WTC11 (cell line): ENCODE results near the gene CSH2. TPM values are rescaled to one million over a fixed set of nuclear protein-coding genes. Genes with fewer than 3 reads are reported as not detected.

Experiments
- ATAC-seq: fragments of 200-7000 bp; cut with Tn5 transposase; 2 replicates; pipeline ENCODE4 v1.10.0; 2021; ENCODE audit warnings: mild to moderate bottlenecking, moderate library complexity
- CTCF ChIA-PET: fragments of 300-600 bp; sonication (Branson Sonifier 250); formaldehyde crosslinking; loops from one replicate; lab custom pipeline; 2021; ENCODE audit warnings: antibody characterized with exemption; lab: Charles Lee
- POLR2A ChIA-PET: fragments of 350-600 bp; sonication (Branson Sonifier 250); formaldehyde crosslinking; loops from one replicate; lab custom pipeline; 2021; ENCODE audit warnings: antibody characterized with exemption; lab: Charles Lee
- DNase-seq: peaks from one replicate; pipeline ENCODE4 v3.0.0; 2021; ENCODE audit warnings: low spot score
- H3K27ac Mint-ChIP-seq: 2 replicates; pipeline ENCODE4 v1.8.0; 2021; ENCODE audit warnings: mixed read lengths
- H3K27me3 Mint-ChIP-seq: 2 replicates; pipeline ENCODE4 v1.8.0; 2021; ENCODE audit warnings: low read depth, mild to moderate bottlenecking, moderate library complexity, mixed read lengths
- H3K36me3 Mint-ChIP-seq: 2 replicates; pipeline ENCODE4 v1.8.0; 2021; ENCODE audit warnings: mixed read lengths
- H3K4me1 Mint-ChIP-seq: 2 replicates; pipeline ENCODE4 v1.8.0; 2022; ENCODE audit warnings: mixed read lengths
- H3K4me3 Mint-ChIP-seq: 2 replicates; pipeline ENCODE4 v1.8.0; 2021; ENCODE audit warnings: mild to moderate bottlenecking, moderate library complexity, mixed read lengths
- H3K9me3 Mint-ChIP-seq: 2 replicates; pipeline ENCODE4 v1.8.0; 2021; ENCODE audit warnings: mixed read lengths
- ATF1 ChIP-seq: sonication (generic); formaldehyde crosslinking; IDR thresholded peaks from 2 replicates; pipeline ENCODE4 v1.8.1; 2023; ENCODE audit warnings: mild to moderate bottlenecking, moderate library complexity, missing genetic modification reagents
- ATF2 ChIP-seq: sonication (generic); formaldehyde crosslinking; IDR thresholded peaks from 2 replicates; pipeline ENCODE4 v1.8.1; 2022; ENCODE audit warnings: low read depth, missing genetic modification reagents, borderline replicate concordance
- CREB1 ChIP-seq: sonication (generic); formaldehyde crosslinking; IDR thresholded peaks from 2 replicates; pipeline ENCODE4 v1.8.0; 2023; ENCODE audit warnings: mild to moderate bottlenecking, missing genetic modification reagents
- ERG ChIP-seq: fragments of 250-450 bp; sonication (Bioruptor Pico); IDR thresholded peaks from 2 replicates; pipeline ENCODE4 v1.8.0; 2021; ENCODE audit warnings: mild to moderate bottlenecking
- FOXK1 ChIP-seq: sonication (generic); formaldehyde crosslinking; IDR thresholded peaks from 2 replicates; pipeline ENCODE4 v1.8.0; 2022; ENCODE audit warnings: mild to moderate bottlenecking, moderate library complexity, missing genetic modification reagents
- FOXP1 ChIP-seq: sonication (generic); formaldehyde crosslinking; IDR thresholded peaks from 2 replicates; pipeline ENCODE4 v1.8.0; 2022; ENCODE audit warnings: missing genetic modification reagents, mild to moderate bottlenecking, moderate library complexity, borderline replicate concordance
- HMGXB4 ChIP-seq: sonication (generic); formaldehyde crosslinking; IDR thresholded peaks from 2 replicates; pipeline ENCODE4 v1.8.1; 2023; ENCODE audit warnings: mild to moderate bottlenecking, moderate library complexity, missing genetic modification reagents
- IRF2 ChIP-seq: sonication (generic); formaldehyde crosslinking; IDR thresholded peaks from 2 replicates; pipeline ENCODE4 v1.8.0; 2022; ENCODE audit warnings: low read depth, missing genetic modification reagents, borderline replicate concordance
- NFYB ChIP-seq: sonication (generic); formaldehyde crosslinking; conservative IDR thresholded peaks from 2 replicates; pipeline ENCODE4 v1.8.0; 2022; ENCODE audit warnings: low read depth, missing genetic modification reagents
- NR1H2 ChIP-seq: sonication (generic); formaldehyde crosslinking; IDR thresholded peaks from 2 replicates; pipeline ENCODE4 v1.9.0; 2021; ENCODE audit warnings: mild to moderate bottlenecking, moderate library complexity, missing genetic modification reagents
- PREB ChIP-seq: sonication (generic); formaldehyde crosslinking; IDR thresholded peaks from 2 replicates; pipeline ENCODE4 v1.8.1; 2022; ENCODE audit warnings: mild to moderate bottlenecking, missing genetic modification reagents, moderate library complexity, borderline replicate concordance
- RELA ChIP-seq: sonication (generic); formaldehyde crosslinking; IDR thresholded peaks from 2 replicates; pipeline ENCODE4 v1.8.1; 2022; ENCODE audit warnings: missing genetic modification reagents, mild to moderate bottlenecking, borderline replicate concordance
- STAT6 ChIP-seq: sonication (generic); formaldehyde crosslinking; conservative IDR thresholded peaks from 2 replicates; pipeline ENCODE4 v1.8.1; 2023; ENCODE audit warnings: mild to moderate bottlenecking, low read depth, missing genetic modification reagents, moderate library complexity
- USF2 ChIP-seq: sonication (generic); formaldehyde crosslinking; IDR thresholded peaks from 2 replicates; pipeline ENCODE4 v1.8.1; 2023; ENCODE audit warnings: mild to moderate bottlenecking, missing genetic modification reagents, moderate library complexity
- ZBTB21 ChIP-seq: sonication (generic); formaldehyde crosslinking; IDR thresholded peaks from 2 replicates; pipeline ENCODE4 v1.8.1; 2023; ENCODE audit warnings: mild to moderate bottlenecking, missing genetic modification reagents, borderline replicate concordance
- ZNF232 ChIP-seq: sonication (generic); formaldehyde crosslinking; IDR thresholded peaks from 2 replicates; pipeline ENCODE4 v1.8.0; 2022; ENCODE audit warnings: mild to moderate bottlenecking, missing genetic modification reagents
- ZNF416 ChIP-seq: fragments of 250-450 bp; sonication (Bioruptor Pico); IDR thresholded peaks from 2 replicates; pipeline ENCODE4 v1.9.0; 2021; ENCODE audit warnings: mild to moderate bottlenecking, inconsistent platforms
- ZNF425 ChIP-seq: fragments of 250-450 bp; sonication (Bioruptor Pico); conservative IDR thresholded peaks from 2 replicates; pipeline ENCODE4 v1.9.0; 2021; ENCODE audit warnings: mild to moderate bottlenecking
- ZNF532 ChIP-seq: fragments of 250-450 bp; sonication (Bioruptor Pico); IDR thresholded peaks from 2 replicates; pipeline ENCODE4 v1.9.0; 2021; ENCODE audit warnings: mild to moderate bottlenecking, borderline replicate concordance
- total RNA-seq: library from RNA; stranded (reverse); gene quantifications from 3 replicates; pipeline ENCODE4 v1.2.3, GENCODE V29; 2021

The CSH2 gene
- total RNA-seq, 1 experiment from 2014 or later, result not detected

GRCh38 chr17:63836811-63837210 lies 36.7 kb downstream of the CSH2 start:
- POLR2A ChIA-PET, result no interaction called here
- Mint-ChIP-seq H3K4me1 (peaks cover 38% of the 10 kb centered on the region), H3K27me3 (no peaks in the 10 kb centered on the region), H3K9me3 (no peaks in the 10 kb centered on the region), H3K4me3 (no peak overlapping the region), H3K36me3 (peaks cover 39% of the 10 kb centered on the region), H3K27ac (no peak overlapping the region)
- TF ChIP-seq RELA (CRISPR knock-in tag), result no peak
- TF ChIP-seq IRF2 (CRISPR knock-in tag), result no peak
- TF ChIP-seq HMGXB4 (CRISPR knock-in tag), result no peak
- TF ChIP-seq USF2 (CRISPR knock-in tag), result no peak
- no peak for TF ChIP-seq ZNF425
- no peak for TF ChIP-seq ZNF416 (CRISPR knock-in tag)
- TF ChIP-seq PREB (CRISPR knock-in tag), result no peak
- no peak for TF ChIP-seq ZNF532 (CRISPR knock-in tag)
- TF ChIP-seq NFYB, result no peak
- TF ChIP-seq ERG (CRISPR knock-in tag), result no peak
- no peak for TF ChIP-seq ZBTB21 (CRISPR knock-in tag)
- TF ChIP-seq ATF2 (CRISPR knock-in tag), result no peak
- TF ChIP-seq NR1H2 (CRISPR knock-in tag), result no peak
- no peak for TF ChIP-seq ATF1 (CRISPR knock-in tag)
- no peak for TF ChIP-seq STAT6 (CRISPR knock-in tag)
- TF ChIP-seq FOXK1 (CRISPR knock-in tag), result no peak
- no peak for TF ChIP-seq FOXP1 (CRISPR knock-in tag)
- no peak for TF ChIP-seq ZNF232 (CRISPR knock-in tag)
- no peak for TF ChIP-seq CREB1 (CRISPR knock-in tag)
- ATAC-seq (no peak), DNase-seq (no peak)
- CTCF ChIA-PET, result interaction anchor here (1.5 kb wide), 1 partner anchor 411 kb away, joined by 3 read pairs; no protein-coding TSS in a partner anchor
